Measurements from ENCODE around the gene RBKS.

RBKS gene

DNA sequence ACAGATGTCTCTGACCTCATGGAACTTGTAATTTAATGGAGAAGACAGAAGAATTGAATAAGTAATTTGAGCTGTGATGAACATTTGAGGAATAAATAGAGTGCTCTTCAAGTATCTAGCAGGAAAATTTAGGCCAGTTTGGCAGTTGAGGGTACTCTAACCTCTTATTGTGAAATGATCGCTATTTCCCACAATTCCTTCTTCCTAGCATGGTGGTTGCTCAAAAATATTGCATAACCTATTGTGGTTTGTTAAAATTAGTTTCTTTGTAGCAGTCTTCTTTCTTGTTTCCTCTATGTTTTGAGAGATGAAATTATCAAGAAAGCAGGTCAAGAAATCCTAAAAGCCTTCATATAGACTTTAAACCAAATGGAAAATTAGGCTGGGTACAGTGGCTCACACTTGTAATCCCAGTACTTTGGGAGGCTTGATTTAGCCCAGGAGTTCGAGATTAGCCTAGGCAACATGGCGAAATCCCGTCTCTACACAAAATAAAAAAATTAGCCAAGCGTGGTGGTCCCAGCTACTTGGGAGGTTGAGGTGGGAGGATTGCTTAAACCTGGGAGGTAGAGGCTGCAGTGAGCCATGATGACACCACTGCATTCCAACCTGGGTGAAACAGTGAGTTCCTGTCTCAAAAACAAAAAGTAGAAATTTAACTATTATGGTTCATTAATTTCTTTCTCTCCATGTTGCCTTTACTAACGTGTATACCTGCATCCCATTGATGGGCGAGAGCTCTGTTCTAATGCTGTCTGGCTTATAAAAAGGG is 58.7 kb downstream of the RBKS start:
- peak; percentile 71 for DNase-seq (ENCODE audit: low read depth)

DNA sequence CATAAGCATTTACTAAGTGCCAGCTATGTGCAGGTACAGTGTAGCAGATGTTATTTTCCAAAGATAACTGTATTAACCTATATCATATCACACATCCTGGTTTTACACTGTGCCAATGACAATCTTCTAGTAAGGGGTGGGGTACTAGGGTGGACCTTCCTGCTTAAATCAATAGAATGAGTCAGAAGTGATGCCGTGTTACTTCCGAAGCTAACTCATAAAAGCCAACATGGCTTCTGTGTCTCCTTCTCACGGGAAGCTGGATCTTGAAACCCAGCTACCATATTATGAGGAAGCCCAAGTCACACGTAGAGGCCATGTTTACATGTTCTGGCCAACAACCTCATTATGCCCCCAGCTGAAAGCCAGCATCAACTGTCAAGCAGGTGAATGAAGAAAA is 59.5 kb downstream of the RBKS start:
- no peak for DNase-seq (ENCODE audit: low read depth)

DNA sequence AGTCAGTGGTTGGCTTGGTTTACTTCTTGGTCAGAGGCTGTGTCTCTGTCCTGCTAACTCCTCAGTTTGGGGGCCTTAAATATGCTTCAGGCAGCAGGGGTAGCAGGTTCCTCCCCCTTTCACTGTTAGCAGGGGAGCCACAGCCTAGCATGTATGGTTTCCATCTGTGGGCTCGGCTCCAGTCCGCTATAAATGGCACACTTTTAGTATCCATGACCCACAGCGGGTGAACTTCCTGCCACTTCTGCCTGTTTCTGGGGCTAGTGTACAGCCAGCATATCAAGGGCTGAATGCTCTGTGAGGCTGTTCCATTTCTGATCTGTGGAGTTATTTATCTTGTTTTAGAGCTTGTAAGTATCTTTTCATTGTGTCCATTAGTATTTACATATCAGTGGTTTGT is 60.4 kb downstream of the RBKS start:
- no peak for DNase-seq (ENCODE audit: low read depth)

DNA sequence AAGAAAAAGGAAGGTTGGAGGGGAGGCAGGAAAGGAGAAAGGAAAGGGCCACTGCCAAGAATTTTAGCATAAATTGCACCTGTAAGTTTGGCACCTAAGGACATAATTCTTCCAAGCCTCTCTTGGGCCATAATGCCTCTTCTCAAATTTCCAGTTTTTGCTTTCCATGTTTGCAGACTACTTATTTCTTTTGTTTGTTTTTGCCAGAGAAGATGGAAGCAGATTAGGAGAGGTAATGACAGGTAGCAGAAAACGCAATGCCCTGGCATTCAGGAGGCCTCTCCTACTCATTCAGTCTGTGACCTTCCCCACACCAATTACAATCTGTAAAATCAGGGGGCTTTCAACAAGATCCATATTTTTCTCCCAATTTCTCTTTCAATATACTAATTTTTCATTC is 61.9 kb downstream of the RBKS start:
- DNase-seq (ENCODE audit: low read depth) = no peak

DNA sequence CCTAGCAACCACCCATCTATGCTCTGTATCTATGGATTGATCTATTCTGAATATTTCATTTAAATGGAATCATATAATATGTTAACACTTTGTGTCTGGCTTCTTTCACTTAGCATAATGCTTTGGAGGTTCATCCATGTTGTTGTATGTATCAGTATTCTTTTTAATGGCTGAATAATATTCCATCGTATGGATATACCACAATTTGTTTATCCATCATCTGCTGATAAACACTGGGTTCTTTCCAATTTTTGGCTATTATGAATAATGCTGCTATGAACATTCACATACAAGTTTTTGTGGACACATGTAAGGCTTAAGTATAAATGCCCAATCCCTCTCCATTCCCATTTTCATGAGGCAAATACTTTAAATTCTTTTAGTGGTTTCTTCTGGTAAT is 65.8 kb downstream of the RBKS start:
- no peak for DNase-seq (ENCODE audit: low read depth)

DNA sequence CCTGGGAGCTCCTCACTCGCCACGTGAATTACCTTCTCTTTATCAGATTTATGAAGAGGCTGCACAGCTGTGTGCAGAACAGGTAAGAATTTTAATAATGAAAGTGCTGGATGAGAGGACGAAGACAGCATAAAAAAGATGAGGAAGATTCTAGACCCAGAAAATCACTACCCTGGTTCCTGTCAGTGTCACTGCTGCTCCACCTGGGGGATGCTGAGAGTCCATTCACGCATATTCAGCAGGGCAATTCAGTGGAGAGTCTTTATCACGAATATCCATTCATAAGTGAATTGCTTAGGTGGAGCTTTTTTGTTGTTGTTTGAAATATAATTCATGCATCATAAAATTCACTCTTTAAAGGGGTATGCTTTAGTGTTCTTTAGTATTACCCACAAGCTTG is 66.6 kb downstream of the RBKS start:
- no peak for DNase-seq (ENCODE audit: low read depth)

DNA sequence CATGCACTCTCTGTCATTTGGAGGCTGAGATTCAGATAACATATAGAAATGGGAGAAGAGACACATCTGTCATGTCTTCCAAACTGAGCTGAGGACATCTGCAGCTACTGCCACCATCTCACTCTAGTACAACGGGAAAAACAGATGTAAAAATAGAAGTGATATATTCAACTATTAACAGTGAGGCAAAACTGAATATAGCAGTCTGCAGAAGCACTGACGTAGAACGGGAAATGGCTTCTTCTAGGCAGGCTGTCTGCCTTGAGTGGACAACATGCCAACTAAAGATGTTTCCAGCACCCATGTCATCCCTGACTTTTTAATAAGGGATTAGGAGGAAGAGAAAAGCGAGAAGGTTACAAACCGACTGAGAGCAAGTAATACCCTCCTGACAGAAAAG is 67.1 kb downstream of the RBKS start:
- DNase-seq (ENCODE audit: low read depth) = no peak

DNA sequence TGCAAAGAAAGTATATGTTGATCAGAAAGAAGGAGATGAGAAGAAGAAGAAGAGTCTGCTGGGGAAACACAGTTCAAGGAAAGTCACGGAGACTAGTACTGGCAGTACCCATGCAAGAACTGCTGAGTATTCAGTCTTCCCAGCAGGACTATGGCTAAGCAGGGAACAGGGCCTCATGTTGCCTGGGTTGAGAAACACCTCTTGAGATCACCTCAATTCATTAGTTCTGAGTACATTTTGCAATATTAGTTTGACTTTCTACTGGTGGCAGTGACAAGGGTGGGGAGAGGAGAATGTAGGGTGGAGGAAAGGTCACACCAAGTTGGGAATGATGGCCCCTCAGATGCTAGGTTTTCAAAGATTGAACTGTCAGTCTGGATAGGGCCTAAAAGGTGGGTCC is 68.1 kb downstream of the RBKS start:
- DNase-seq (ENCODE audit: low read depth) = no peak

DNA sequence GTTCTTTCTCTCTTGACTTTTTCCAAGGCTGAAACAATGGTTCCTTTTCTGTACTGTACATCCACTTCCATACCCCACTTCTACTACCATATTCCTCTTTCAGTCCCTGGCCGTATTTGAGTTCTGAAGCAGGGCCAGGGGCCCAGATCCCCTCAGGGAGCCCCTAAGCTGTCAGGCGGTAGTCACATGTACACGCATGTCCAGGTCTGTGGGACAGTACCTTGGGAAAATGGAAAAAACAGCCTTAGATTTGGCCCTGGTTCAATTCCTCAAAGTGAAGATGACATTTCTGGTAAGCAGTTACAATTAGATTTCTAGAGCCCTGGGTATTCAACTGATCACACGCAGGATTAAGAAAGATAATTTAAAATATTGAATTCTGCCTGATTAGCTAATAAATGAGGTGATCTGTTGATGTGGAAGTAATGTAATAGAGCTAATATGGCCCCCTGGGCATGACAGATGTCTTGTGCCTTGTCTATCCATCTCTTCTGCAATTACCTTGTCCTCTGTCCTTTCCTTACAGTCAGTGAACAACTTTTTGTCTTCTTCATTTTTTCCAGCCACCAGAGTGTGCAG is 74.2 kb downstream of the RBKS start:
- DNase-seq (ENCODE audit: low read depth) = no peak

DNA sequence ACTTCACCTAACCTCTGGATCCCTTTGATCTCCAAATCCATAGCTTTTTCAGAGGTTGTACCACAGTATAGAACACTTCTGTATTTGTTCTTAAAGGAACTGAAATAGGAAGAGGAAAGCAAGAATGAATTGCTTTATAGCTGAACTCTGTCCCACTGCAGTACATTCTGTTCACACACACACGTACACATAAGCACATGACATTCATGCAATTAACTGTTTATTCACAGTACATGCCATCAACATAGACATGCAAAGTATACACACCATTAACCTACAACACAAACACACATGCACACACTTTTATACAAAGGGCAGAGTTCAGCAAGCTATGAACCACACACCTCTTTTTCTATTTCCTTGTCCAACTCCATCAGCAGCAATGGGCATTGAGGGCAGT is 75.4 kb downstream of the RBKS start:
- DNase-seq (ENCODE audit: low read depth) = no peak

DNA sequence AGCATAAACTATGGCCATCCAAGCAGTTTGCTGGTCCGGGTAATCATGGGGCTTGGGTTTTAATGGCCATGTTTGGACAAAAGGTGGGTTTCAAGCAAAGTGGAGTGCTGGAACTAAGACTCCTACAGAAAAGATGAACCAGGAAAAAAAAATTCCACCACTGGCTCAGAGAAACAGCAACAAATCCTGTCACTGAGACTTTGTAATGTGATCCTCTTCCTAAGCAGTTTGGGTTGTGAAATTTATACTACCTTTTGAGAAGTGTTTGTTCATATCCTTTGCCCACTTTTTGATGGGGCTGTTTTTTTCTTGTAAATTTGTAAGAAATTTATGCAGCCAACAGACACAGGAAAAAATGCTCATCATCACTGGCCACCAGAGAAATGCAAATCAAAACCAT is 78.4 kb downstream of the RBKS start:
- no peak for DNase-seq (ENCODE audit: low read depth)

DNA sequence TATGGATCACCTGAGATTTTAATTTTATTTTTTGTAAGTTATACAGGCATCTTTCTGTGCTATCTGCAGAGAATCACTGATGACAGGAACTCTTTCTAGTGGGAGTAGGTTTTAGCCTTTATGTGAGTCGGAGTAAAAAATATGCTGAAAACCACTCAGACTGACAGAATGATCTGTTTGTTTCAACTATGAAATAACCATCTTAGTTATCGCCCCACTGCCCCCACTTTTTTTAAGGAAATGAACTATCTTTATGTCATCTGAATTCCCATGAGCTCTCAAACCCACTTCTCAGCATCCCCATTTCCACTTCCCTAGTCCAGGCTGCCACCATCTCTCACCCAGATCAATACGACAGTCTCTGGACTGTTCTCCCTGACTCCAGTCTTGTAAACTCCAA is 79.7 kb downstream of the RBKS start:
- DNase-seq (ENCODE audit: low read depth) = no peak

DNA sequence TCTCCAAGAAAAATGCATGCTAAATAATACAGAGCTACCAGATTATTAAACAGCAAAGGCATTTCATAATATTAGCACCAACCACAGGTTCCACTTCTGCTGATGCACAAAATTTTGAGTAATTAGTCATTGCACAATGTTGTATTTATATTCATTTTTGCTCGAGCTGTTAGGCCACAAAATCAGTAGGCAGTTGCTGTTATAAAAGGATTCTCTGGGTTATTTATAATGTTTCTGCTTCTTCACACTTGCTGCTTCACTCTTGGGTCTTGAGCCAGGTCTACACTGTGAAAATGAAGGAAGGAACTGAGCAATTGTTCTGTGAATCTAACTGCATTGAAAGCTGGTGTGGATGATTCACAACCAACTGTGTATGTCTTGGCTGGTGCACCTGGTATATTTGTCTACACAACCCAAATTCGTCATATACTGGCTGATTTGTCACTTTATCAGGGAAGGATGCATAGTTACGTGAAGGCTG is 80.4 kb downstream of the RBKS start:
- DNase-seq (ENCODE audit: low read depth) = peak; percentile 50

DNA sequence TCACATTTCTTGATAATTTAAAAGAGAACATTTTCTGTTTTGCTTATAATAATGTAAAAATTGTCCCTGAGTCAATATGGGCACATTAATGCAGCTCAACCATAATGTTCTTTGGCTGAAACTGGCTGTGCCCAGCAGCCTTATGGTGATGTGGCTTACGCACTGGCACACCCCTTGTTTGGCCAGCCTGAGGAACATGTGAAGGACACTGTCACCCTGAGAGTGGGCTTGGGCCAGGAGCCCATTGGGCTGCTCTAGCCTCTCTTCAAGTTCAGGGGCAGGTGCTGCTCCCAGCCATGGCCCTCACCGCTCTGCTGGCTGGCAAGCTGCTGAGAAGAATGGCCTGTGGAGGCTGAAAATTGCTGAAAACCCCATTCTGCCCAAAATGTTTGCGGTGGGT is 81.2 kb downstream of the RBKS start:
- no peak for DNase-seq (ENCODE audit: low read depth)

DNA sequence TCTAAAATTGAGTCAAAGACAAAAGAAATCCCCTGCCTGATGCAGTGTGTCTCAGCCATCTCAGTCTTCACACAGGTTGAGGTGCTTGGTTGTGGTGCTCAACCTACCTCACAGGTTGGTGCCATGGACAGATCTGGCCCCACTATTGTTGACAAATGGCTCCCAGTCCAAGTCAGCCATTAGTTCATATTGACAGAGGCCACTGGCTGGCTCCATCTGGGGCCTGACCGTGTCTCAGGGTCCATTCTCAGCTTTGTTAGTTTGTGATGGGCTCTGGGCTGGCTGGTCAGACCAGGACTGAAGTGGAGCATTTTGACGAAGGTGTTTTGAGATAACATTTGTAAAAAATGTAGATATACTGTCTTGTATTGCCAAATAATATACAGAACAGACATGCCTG is 81.8 kb downstream of the RBKS start:
- DNase-seq (ENCODE audit: low read depth) = no peak

DNA sequence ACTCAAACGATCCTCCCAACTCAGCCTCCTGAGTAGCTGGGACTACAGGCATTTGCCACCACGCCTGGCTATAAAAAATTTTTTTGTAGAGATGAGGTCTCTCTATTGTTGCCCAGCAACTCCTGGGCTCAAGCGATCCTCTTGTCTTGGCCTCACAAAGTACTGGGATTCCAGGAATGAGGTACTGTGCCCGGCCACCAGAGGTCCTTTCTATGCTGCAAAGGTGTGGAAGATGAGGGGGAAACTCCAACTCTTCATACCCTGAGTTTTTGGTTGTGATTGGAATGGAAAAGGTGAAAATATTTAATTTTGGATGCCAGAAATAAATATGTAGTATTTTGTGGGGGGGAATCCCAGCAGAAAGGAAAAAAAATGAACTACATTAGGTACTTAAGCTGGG is 82.7 kb downstream of the RBKS start:
- DNase-seq (ENCODE audit: low read depth) = no peak

DNA sequence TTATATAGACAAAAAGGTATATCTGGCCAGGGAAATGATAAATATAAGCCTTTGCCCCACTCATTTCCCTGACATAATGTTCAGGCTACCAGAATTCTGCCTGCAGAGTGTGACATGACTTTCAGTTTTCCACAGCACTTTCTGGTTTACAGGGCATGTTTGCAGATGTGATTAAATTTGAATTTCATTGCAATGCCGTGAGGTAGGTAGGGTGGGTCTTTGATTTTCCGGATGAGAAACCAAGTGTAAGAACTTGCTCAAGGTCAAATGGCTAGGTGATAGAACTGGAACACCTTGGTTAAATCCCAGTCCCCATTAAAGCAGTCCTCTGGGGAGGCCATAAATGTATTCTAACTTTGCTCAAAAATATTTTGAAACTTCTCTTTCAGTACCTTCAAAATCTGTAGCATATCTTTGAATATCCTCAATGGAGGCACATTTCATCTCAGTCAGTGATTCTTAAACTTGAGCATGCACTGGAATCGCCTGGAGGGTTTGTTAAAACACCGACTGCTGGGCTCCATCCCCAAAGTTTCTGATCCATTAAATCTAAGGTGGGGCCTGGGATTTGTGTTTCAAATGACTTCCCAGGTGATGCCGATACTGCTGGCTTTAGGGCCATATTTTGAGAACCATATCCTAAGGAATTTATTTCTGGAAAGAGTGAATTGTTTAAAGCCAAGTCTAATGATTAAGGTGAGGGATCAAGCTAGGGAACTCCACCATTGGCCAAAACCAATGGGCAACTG is 83.7 kb downstream of the RBKS start:
- no peak for DNase-seq (ENCODE audit: low read depth)

DNA sequence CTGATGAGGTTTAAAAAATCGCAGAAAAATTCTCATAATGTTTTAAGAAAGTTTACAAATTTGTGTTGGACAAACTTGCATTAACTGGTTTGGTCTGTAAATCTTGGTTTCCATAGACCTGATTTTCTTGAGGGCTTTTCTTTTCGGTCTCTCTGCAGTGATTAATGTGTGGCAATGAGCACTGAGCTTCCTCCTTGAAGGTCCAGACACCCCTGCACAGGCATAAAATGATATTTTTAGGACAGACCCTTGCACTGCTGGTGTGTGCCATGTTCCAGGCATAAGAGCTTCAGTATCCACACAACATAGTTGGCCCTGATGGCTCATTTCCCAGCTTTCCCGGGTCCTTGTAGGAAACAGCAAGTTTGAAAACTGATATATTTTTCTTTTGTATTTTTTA is 85.0 kb downstream of the RBKS start:
- DNase-seq (ENCODE audit: low read depth) = no peak

DNA sequence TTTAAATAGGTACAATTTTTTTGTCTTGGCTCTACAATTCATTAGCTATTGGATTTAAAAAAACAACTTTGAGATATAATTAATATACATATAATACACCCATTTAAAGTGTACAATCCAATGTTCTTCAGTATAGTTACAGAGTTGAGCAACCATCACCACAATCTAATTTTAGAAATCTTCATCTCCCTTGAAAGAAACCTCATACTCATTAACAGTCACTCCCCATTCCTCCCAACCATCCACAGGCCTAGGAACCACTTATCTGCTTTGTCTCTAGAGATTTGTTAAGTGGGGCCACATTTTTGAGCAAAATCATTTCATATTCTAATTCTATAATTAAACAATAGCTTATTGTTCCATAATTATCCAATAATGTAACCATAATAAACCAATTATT is 86.0 kb downstream of the RBKS start:
- DNase-seq (ENCODE audit: low read depth) = peak; percentile 42

DNA sequence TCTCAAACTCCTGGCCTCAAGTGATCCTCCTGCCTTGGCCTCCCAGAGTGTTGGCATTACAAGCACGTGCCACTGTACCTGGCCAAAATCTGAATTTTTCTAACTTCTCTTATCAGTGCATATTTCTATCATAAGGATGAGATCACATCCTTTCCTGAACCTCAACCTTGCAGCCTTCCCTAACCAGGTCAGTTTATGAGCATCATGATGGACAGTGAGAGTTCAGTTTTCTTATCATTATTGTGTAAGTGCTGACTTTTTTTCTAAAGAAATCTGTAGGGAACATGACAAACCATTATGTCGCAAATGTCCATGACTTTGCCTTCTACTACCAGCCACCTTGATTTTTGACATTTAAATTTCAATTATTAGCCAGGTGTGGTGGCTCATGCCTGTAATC is 87.1 kb downstream of the RBKS start:
- DNase-seq (ENCODE audit: low read depth) = no peak

DNA sequence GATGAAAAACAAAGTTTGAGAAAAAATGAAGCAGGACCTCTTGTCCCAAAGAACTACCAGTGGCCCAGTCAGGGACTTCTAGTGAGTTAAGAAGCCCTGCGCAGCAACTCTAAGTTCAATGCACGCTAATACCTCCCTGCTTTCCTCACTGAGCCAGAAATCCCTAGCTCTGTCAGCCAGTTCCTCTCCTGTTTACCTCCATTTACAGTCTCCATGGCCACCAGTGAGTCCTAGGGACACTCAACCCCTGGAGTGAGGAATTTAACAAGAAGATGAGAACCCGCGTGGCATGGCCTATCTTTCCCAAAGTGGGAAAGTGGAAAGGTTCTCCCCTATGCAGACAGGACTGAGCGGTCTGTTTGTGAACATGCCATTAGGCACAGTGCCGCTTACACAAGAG is 87.6 kb downstream of the RBKS start:
- DNase-seq (ENCODE audit: low read depth) = no peak

DNA sequence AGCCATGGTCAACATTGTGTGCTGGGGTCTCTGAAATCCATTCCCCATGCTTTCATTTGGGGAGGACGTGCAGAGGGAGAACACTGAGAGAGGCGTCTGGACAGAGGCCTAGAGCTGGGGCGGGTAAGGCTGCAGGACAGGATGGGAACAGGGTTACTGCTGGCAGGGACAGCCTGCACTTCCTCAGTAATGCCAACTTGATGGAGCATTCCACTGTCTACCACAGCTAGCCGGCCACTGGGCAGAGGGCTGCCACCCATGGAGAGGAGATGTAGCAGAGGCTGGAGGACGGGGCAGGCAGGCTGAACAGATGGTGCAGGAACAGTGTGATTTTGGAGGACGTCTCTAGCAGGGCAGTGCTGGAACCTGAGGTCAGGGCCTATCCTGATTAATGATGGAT is 89.3 kb downstream of the RBKS start:
- DNase-seq (ENCODE audit: low read depth) = no peak

DNA sequence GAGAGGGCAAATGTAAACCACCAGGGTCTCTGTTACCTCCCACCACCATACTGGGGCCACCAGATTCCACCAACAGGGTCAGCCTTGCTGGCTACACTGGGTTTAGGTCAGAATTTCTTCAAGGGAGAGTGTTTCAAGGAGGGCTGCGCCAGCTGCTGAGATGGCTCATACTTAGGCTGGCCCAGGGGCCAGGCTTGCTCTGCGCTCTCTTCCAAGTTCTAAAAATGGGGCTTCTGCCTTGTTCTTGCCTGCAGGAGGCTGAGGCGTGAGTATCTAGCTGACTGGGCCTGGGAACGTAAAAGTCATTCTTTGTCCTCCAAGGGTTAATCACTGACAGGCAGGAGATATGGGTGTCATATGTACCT is 90.6 kb downstream of the RBKS start:
- DNase-seq (ENCODE audit: low read depth) = no peak

All from fibroblast of gingiva (primary cell).